IMR-90 (cell line): ENCODE data around the gene RTEL1.

Experiments used
- CTCF ChIP-seq: conservative IDR thresholded peaks from 2 replicates; pipeline ENCODE4 v1.5.1; 2012; ENCODE audit warnings: mild to moderate bottlenecking, low read depth, low read length, improper control_type of control experiment
- POLR2A ChIP-seq: IDR thresholded peaks from 2 replicates; pipeline ENCODE4 v1.6.1; 2012; ENCODE audit warnings: mild to moderate bottlenecking, low read depth, low read length
- RAD21 ChIP-seq: IDR thresholded peaks from 2 replicates; pipeline ENCODE4 v1.6.1; 2012; ENCODE audit warnings: low read length, improper control_type of control experiment

GRCh38 chr20:63741676-63742380 is 83.7 kb downstream of the RTEL1 start:
- no peak for TF ChIP-seq CTCF
- TF ChIP-seq RAD21: no peak
- no peak for TF ChIP-seq POLR2A
